SK-N-SH (cell line): ENCODE results near the gene MYOM3. TPM values are rescaled to one million over a fixed set of nuclear protein-coding genes. Genes with fewer than 3 reads are reported as not detected.

ENCODE experiments used
- CTCF ChIA-PET: fragments of 300-600, 350-600 bp; formaldehyde crosslinking; extraction: SDS; loops from one replicate; lab custom pipeline; 2021; lab: Yijun Ruan, JAX
- POLR2A ChIA-PET: fragments of 350-600 bp; sonication (Branson Sonifier 250); formaldehyde crosslinking; extraction: SDS; loops from one replicate; lab custom pipeline; 2020; ENCODE audit warnings: antibody characterized with exemption, inconsistent platforms; lab: Yijun Ruan, JAX
- DNase-seq: peaks from one replicate; pipeline ENCODE4 v3.0.0; 2012
- H2AFZ ChIP-seq: fragments of 200-600 bp; sonication (generic); 2 replicates; pipeline ENCODE4 v1.8.1; 2016; ENCODE audit warnings: antibody characterized with exemption, mild to moderate bottlenecking, low read depth
- H3F3A ChIP-seq: fragments of 200-600 bp; sonication (generic); replicated peaks from 2 replicates; pipeline ENCODE3; 2016; ENCODE audit warnings: antibody characterized with exemption, mild to moderate bottlenecking; ENCODE audit not compliant: insufficient read depth
- H3K27ac ChIP-seq, 2 experiments: fragments of 200-500 bp in 1 of 2; fragments of 200-600 bp in 1 of 2; sonication (Bioruptor generic) in 1 of 2; sonication (generic), shearing (Covaris generic) in 1 of 2; 2 replicates each; pipeline versions ENCODE4 v1.5.1 to v1.6.1; 2014 to 2016; ENCODE audit warnings: low read depth in 2 of 2, inconsistent platforms in 1 of 2, low read length in 1 of 2, mild to moderate bottlenecking in 1 of 2, mixed read lengths in 1 of 2
- H3K27me3 ChIP-seq: fragments of 200-600 bp; sonication (generic), shearing (Covaris generic); 2 replicates; pipeline ENCODE4 v1.6.1; 2016; ENCODE audit warnings: mixed run types; ENCODE audit not compliant: insufficient read depth
- H3K36me3 ChIP-seq, 2 experiments: fragments of 200-500 bp in 1 of 2; fragments of 200-600 bp in 1 of 2; sonication (Bioruptor generic) in 1 of 2; sonication (generic) in 1 of 2; replicated peaks in 1 of 2; 2 replicates each; pipeline versions ENCODE3 to v1.5.1; 2014 to 2016; ENCODE audit warnings: low read length in 1 of 2, mild to moderate bottlenecking in 1 of 2; ENCODE audit not compliant: insufficient read depth in 2 of 2, control insufficient read depth in 1 of 2
- H3K4me1 ChIP-seq, 2 experiments: fragments of 200-500 bp in 1 of 2; fragments of 200-600 bp in 1 of 2; sonication (Bioruptor generic) in 1 of 2; sonication (generic), shearing (Covaris generic) in 1 of 2; 2 replicates each; pipeline versions ENCODE4 v1.5.1 to v1.6.1; 2014 to 2016; ENCODE audit warnings: low read depth in 1 of 2, low read length in 1 of 2, mixed run types in 1 of 2; ENCODE audit not compliant: insufficient read depth in 2 of 2, control insufficient read depth in 1 of 2
- H3K4me2 ChIP-seq: fragments of 200-600 bp; sonication (generic), shearing (Covaris generic); 2 replicates; pipeline ENCODE4 v1.6.1; 2017; ENCODE audit warnings: mixed run types
- H3K4me3 ChIP-seq, 2 experiments: fragments of 200-500 bp in 1 of 2; fragments of 200-600 bp in 1 of 2; sonication (Bioruptor generic) in 1 of 2; sonication (generic), shearing (Covaris generic) in 1 of 2; 2 replicates each; pipeline versions ENCODE4 v1.5.1 to v1.8.1; 2014 to 2016; ENCODE audit warnings: low read depth in 2 of 2, inconsistent platforms in 1 of 2, low read length in 1 of 2, mild to moderate bottlenecking in 1 of 2, mixed read lengths in 1 of 2, moderate library complexity in 1 of 2
- H3K79me2 ChIP-seq: fragments of 200-600 bp; sonication (generic); 2 replicates; pipeline ENCODE4 v1.8.1; 2017; ENCODE audit warnings: mild to moderate bottlenecking; ENCODE audit not compliant: insufficient read depth
- H3K9ac ChIP-seq: fragments of 200-600 bp; sonication (generic); 2 replicates; pipeline ENCODE4 v1.6.1; 2017; ENCODE audit warnings: mixed run types
- H3K9me2 ChIP-seq: fragments of 200-600 bp; sonication (generic); 2 replicates; pipeline ENCODE4 v1.6.1; 2017; ENCODE audit warnings: mixed run types
- H3K9me3 ChIP-seq: fragments of 200-600 bp; sonication (generic); 2 replicates; pipeline ENCODE4 v1.6.1; 2017; ENCODE audit warnings: mixed run types, mild to moderate bottlenecking, moderate library complexity
- H4K20me1 ChIP-seq: fragments of 200-600 bp; sonication (generic); 2 replicates; pipeline ENCODE4 v1.6.1; 2017; ENCODE audit warnings: mild to moderate bottlenecking, mixed run types; ENCODE audit not compliant: insufficient read depth
- FOSL2 ChIP-seq: IDR thresholded peaks from 2 replicates; pipeline ENCODE4 v1.4.0; 2012; ENCODE audit warnings: low read depth, mild to moderate bottlenecking, moderate library complexity, borderline replicate concordance
- FOXM1 ChIP-seq: IDR thresholded peaks from 2 replicates; pipeline ENCODE4 v1.4.0; 2012; ENCODE audit warnings: low read depth, mild to moderate bottlenecking
- GABPA ChIP-seq: IDR thresholded peaks from 2 replicates; pipeline ENCODE4 v1.4.0; 2012; ENCODE audit warnings: low read depth, mild to moderate bottlenecking
- NFIC ChIP-seq: IDR thresholded peaks from 2 replicates; pipeline ENCODE4 v1.4.0; 2012; ENCODE audit warnings: borderline replicate concordance
- RAD21 ChIP-seq: IDR thresholded peaks from 2 replicates; pipeline ENCODE4 v1.6.1; 2012; ENCODE audit warnings: mild to moderate bottlenecking, low read length
- RCOR1 ChIP-seq: fragments of 150-350 bp; IDR thresholded peaks from 2 replicates; pipeline ENCODE4 v1.6.1; 2017; ENCODE audit warnings: antibody characterized with exemption, low read length
- RFX5 ChIP-seq: IDR thresholded peaks from 2 replicates; pipeline ENCODE4 v1.6.1; 2012; ENCODE audit warnings: mild to moderate bottlenecking, improper control_type of control experiment, low read length
- RXRA ChIP-seq: IDR thresholded peaks from 2 replicates; pipeline ENCODE4 v1.4.0; 2012; ENCODE audit warnings: low read depth, mild to moderate bottlenecking, borderline replicate concordance
- TEAD4 ChIP-seq: IDR thresholded peaks from 2 replicates; pipeline ENCODE4 v1.4.0; 2012; ENCODE audit warnings: mild to moderate bottlenecking, borderline replicate concordance; ENCODE audit not compliant: insufficient read depth
- YY1 ChIP-seq: IDR thresholded peaks from 2 replicates; pipeline ENCODE4 v1.4.0; 2012; ENCODE audit warnings: low read depth, mild to moderate bottlenecking
- WGBS: methylation state at CpG from one replicate; pipeline ENCODE4 v1.1.6; 2017; ENCODE audit warnings: low lambda C conversion rate; 5-methylcytosine and 5-hydroxymethylcytosine counted together
- polyA plus RNA-seq, 3 experiments: library from polyadenylated mRNA; depleted of rRNA; stranded (reverse); fragments of >200 nt; gene quantifications; 2 replicates each; pipeline ENCODE4 v1.2.3, GENCODE V29; 2012
- TF ChIP-seq, protein P1 (sequence below): IDR thresholded peaks from 2 replicates; pipeline ENCODE4 v1.4.0; 2012; ENCODE audit warnings: low read depth
- TF ChIP-seq, protein P2 (sequence below): fragments of 200-600 bp; sonication (generic); IDR thresholded peaks from 2 replicates; pipeline ENCODE4 v1.6.1; 2017; ENCODE audit warnings: antibody characterized with exemption, mild to moderate bottlenecking, moderate library complexity
- TF ChIP-seq, protein P3 (sequence below): IDR thresholded peaks from 2 replicates; pipeline ENCODE4 v1.6.1; 2012; ENCODE audit warnings: mild to moderate bottlenecking, low read depth, low read length, moderate library complexity
- TF ChIP-seq, protein P4 (sequence below): fragments of 150-350 bp; IDR thresholded peaks from 2 replicates; pipeline ENCODE4 v1.6.1; 2016; ENCODE audit warnings: mild to moderate bottlenecking, low read depth, low read length

The MYOM3 gene
- polyA plus RNA-seq, 1 of the 3 experiments (the other 2 are of a cell fraction), result 0.02 TPM

DNA sequence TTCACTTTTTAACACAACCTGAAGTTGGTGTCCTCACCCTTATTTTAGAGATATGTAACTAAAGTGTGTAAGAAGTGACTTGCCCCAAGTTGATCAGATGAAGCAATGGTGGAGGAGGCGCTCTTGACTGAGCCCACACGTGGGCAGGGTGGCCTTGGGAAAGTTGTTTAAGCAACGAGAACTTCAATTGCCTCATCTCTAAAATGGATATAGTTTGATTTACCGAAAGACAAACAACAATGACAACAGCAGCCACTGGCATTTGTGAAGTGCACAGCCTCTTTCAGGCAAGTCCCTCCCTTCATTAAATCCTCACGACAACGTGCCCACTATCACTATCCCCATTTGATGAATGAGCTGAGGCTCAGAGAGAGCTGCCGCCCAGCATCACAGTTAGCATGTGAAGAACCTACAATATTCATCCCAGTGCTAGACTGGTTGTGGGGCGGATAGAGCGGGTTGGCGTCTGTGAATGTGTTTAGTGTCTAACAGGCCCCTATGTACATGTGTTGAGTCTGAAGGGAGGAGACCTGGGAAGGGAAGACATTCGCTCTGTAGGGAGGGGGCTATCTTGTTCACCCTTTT is 28.0 kb upstream of the MYOM3 start:
- H3K9me2 ChIP-seq, result no peaks in the 10 kb centered on the region
- ChIA-PET POLR2A (no interaction called here), CTCF (interaction anchor here (1.4 to 4.1 kb wide), 2 partner anchors 11 to 68 kb away, joined by 4 to 32 read pairs; no protein-coding TSS in a partner anchor)
- H3K4me3 ChIP-seq, result no peak overlapping the region
- no peak for DNase-seq
- H3K36me3 ChIP-seq, result no peaks in the 10 kb centered on the region
- no peak overlapping the region for H3K4me2 ChIP-seq
- TF ChIP-seq RAD21 (no peak), YY1 (no peak), GABPA (no peak)
- H4K20me1 ChIP-seq, result no peaks in the 10 kb centered on the region
- H2AFZ ChIP-seq, result no peak overlapping the region
- H3F3A ChIP-seq, result no peaks in the 10 kb centered on the region
- H3K79me2 ChIP-seq, result no peaks in the 10 kb centered on the region
- WGBS, result 76% methylated on average over 11 of the region's 11 CpGs
- no peak overlapping the region for H3K27ac ChIP-seq
- peaks cover 5% of the 10 kb centered on the region; the same call in 1 of the 2 replicates for H3K27me3 ChIP-seq
- no peak overlapping the region for H3K9ac ChIP-seq
- H3K9me3 ChIP-seq, result no peaks in the 10 kb centered on the region
- H3K4me1 ChIP-seq, result no peaks in the 10 kb centered on the region

DNA sequence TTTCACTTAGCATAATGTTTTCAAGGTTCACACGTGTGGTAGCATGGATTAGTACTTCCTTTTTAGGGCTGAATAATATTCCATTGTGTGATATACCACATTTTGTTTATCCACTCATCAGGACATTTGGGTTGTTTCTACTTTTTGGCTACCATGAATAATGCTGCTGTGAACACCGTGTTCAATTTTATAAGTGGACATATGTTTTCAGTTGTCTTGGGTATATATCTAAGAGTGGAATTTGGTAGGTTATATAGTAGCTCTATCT is 27.2 kb upstream of the MYOM3 start:
- no peak overlapping the region for H3K27ac ChIP-seq
- H3K4me1 ChIP-seq, result no peaks in the 10 kb centered on the region
- H3K27me3 ChIP-seq, result peaks cover 5% of the 10 kb centered on the region; the same call in 1 of the 2 replicates
- H3K36me3 ChIP-seq, result no peaks in the 10 kb centered on the region
- H3F3A ChIP-seq, result no peaks in the 10 kb centered on the region
- POLR2A ChIA-PET, result no interaction called here
- no peak overlapping the region for H3K4me3 ChIP-seq
- CTCF ChIA-PET, result interaction anchor here (4.1 kb wide), 1 partner anchor 12 kb away, joined by 32 read pairs; no protein-coding TSS in a partner anchor
- no peaks in the 10 kb centered on the region for H3K79me2 ChIP-seq
- no peak overlapping the region for H2AFZ ChIP-seq
- DNase-seq, result no peak
- H4K20me1 ChIP-seq, result no peaks in the 10 kb centered on the region
- 24% methylated on average over 2 of the region's 2 CpGs for WGBS
- H3K9me3 ChIP-seq, result no peaks in the 10 kb centered on the region
- no peak for TF ChIP-seq FOXM1
- H3K9ac ChIP-seq, result no peak overlapping the region
- no peak overlapping the region for H3K4me2 ChIP-seq
- H3K9me2 ChIP-seq, result no peaks in the 10 kb centered on the region

DNA sequence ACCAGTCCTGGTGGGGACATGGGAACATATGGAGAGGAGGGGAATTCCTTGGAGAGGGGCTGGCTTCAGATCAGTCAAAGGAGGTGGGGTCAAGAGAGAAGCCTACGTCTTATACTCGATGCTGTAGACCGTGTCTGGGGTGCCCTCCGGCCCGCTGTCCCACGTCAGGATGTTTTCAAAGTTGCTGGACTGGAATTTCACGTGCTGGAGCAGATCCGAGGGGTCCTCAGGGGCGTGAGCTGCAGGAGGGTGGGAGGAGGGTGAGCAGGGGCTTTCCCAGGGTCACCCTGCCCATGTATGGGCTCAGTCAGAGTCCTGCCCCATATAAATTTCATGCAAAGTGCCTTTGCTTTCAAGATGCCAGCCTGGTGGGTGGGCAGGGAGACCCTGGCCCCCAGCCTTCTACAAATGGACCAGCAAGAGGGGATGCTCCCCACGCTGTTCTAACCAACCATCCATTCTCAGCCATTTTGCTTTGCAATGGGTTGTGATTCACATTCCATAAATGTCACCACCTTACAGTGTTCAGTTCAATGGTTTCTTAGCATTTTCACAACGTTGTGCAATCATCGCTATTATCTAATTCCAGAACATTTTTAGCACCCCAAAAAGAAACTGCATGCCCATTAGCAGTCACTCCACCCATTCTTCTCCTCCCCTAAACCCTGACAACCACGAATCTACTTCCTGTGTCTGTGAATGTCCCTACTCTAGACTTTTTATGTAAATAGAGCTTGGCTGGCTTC is 26.7 kb upstream of the MYOM3 start:
- Histone ChIP-seq H3F3A (no peaks in the 10 kb centered on the region), H3K4me3 (no peak overlapping the region), H3K9me2 (no peaks in the 10 kb centered on the region), H3K9me3 (no peaks in the 10 kb centered on the region), H3K4me2 (no peak overlapping the region), H4K20me1 (no peaks in the 10 kb centered on the region), H3K79me2 (no peaks in the 10 kb centered on the region), H3K27me3 (peaks cover 4% of the 10 kb centered on the region; the same call in 1 of the 2 replicates), H2AFZ (no peak overlapping the region), H3K9ac (no peak overlapping the region), H3K4me1 (no peaks in the 10 kb centered on the region), H3K36me3 (no peaks in the 10 kb centered on the region), H3K27ac (no peak overlapping the region)
- POLR2A ChIA-PET, result no interaction called here
- DNase-seq, result no peak
- WGBS, result 65% methylated on average over 10 of the region's 13 CpGs
- CTCF ChIA-PET, result interaction anchor here (3.3 to 4.1 kb wide), 2 partner anchors 11 to 12 kb away, joined by 19 to 32 read pairs; no protein-coding TSS in a partner anchor
- TF ChIP-seq YY1, result no peak
- TF ChIP-seq, protein P1, sequence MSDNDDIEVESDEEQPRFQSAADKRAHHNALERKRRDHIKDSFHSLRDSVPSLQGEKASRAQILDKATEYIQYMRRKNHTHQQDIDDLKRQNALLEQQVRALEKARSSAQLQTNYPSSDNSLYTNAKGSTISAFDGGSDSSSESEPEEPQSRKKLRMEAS, result no peak
- TF ChIP-seq RCOR1, result no peak
- TF ChIP-seq, protein P2, sequence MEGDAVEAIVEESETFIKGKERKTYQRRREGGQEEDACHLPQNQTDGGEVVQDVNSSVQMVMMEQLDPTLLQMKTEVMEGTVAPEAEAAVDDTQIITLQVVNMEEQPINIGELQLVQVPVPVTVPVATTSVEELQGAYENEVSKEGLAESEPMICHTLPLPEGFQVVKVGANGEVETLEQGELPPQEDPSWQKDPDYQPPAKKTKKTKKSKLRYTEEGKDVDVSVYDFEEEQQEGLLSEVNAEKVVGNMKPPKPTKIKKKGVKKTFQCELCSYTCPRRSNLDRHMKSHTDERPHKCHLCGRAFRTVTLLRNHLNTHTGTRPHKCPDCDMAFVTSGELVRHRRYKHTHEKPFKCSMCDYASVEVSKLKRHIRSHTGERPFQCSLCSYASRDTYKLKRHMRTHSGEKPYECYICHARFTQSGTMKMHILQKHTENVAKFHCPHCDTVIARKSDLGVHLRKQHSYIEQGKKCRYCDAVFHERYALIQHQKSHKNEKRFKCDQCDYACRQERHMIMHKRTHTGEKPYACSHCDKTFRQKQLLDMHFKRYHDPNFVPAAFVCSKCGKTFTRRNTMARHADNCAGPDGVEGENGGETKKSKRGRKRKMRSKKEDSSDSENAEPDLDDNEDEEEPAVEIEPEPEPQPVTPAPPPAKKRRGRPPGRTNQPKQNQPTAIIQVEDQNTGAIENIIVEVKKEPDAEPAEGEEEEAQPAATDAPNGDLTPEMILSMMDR, result no peak
- no peak for TF ChIP-seq RXRA
- no peak for TF ChIP-seq NFIC
- no peak for TF ChIP-seq FOSL2
- TF ChIP-seq RFX5, result no peak
- TF ChIP-seq, protein P3, sequence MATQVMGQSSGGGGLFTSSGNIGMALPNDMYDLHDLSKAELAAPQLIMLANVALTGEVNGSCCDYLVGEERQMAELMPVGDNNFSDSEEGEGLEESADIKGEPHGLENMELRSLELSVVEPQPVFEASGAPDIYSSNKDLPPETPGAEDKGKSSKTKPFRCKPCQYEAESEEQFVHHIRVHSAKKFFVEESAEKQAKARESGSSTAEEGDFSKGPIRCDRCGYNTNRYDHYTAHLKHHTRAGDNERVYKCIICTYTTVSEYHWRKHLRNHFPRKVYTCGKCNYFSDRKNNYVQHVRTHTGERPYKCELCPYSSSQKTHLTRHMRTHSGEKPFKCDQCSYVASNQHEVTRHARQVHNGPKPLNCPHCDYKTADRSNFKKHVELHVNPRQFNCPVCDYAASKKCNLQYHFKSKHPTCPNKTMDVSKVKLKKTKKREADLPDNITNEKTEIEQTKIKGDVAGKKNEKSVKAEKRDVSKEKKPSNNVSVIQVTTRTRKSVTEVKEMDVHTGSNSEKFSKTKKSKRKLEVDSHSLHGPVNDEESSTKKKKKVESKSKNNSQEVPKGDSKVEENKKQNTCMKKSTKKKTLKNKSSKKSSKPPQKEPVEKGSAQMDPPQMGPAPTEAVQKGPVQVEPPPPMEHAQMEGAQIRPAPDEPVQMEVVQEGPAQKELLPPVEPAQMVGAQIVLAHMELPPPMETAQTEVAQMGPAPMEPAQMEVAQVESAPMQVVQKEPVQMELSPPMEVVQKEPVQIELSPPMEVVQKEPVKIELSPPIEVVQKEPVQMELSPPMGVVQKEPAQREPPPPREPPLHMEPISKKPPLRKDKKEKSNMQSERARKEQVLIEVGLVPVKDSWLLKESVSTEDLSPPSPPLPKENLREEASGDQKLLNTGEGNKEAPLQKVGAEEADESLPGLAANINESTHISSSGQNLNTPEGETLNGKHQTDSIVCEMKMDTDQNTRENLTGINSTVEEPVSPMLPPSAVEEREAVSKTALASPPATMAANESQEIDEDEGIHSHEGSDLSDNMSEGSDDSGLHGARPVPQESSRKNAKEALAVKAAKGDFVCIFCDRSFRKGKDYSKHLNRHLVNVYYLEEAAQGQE, result no peak
- TF ChIP-seq TEAD4, result no peak
- TF ChIP-seq, protein P4, sequence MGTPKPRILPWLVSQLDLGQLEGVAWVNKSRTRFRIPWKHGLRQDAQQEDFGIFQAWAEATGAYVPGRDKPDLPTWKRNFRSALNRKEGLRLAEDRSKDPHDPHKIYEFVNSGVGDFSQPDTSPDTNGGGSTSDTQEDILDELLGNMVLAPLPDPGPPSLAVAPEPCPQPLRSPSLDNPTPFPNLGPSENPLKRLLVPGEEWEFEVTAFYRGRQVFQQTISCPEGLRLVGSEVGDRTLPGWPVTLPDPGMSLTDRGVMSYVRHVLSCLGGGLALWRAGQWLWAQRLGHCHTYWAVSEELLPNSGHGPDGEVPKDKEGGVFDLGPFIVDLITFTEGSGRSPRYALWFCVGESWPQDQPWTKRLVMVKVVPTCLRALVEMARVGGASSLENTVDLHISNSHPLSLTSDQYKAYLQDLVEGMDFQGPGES, result no peak
- no peak for TF ChIP-seq RAD21
